HFFc6 (cell line): ENCODE measurements around the gene ROBO1. TPM values are rescaled to one million over a fixed set of nuclear protein-coding genes. Genes with fewer than 3 reads are reported as not detected.

Source experiments
- DNase-seq: peaks from one replicate; pipeline ENCODE4 v3.0.0-alpha.2; 2018
- H3K27ac Mint-ChIP-seq: 2 replicates; pipeline ENCODE4 v1.8.0; 2020; ENCODE audit warnings: mild to moderate bottlenecking, mixed read lengths
- H3K27me3 Mint-ChIP-seq: 2 replicates; pipeline ENCODE4 v1.8.0; 2021; ENCODE audit warnings: mild to moderate bottlenecking, moderate library complexity, mixed read lengths; ENCODE audit not compliant: insufficient read depth
- H3K36me3 Mint-ChIP-seq: 2 replicates; pipeline ENCODE4 v1.8.0; 2021; ENCODE audit warnings: low read depth, mixed read lengths
- H3K4me1 Mint-ChIP-seq: 2 replicates; pipeline ENCODE4 v1.8.0; 2020; ENCODE audit warnings: low read depth, mixed read lengths
- H3K4me3 Mint-ChIP-seq: 2 replicates; pipeline ENCODE4 v1.8.0; 2020; ENCODE audit warnings: mild to moderate bottlenecking, moderate library complexity, mixed read lengths
- H3K9me3 Mint-ChIP-seq: 2 replicates; pipeline ENCODE4 v1.8.0; 2020; ENCODE audit warnings: mild to moderate bottlenecking, mixed read lengths
- CTCF ChIP-seq: fragments of 200-600 bp; sonication (generic); IDR thresholded peaks from 2 replicates; pipeline ENCODE4 v1.5.0; 2021; ENCODE audit warnings: antibody characterized with exemption, mild to moderate bottlenecking
- total RNA-seq, 6 experiments: library from RNA; stranded (reverse); fragmentation: NEBNext Ultra II Directional; extraction: Animal tissue kit (Norgen Biotek cat#: 25700); gene quantifications; 2 replicates in 1 of 6; 3 replicates in 5 of 6; pipeline ENCODE4 v1.2.3, GENCODE V29; 2021

ROBO1 gene
- total RNA-seq, 6 experiments from 2014 or later, result 38.7 to 51.3 (median 41.7) TPM

- Mint-ChIP-seq H3K4me1 (peaks cover 12% of the 10 kb centered on the region), H3K36me3 (peaks cover 12% of the 10 kb centered on the region), H3K9me3 (no peaks in the 10 kb centered on the region), H3K4me3 (no peak overlapping the region), H3K27ac (peak overlapping the region; percentile 10; the same call in 1 of the 2 replicates), H3K27me3 (no peaks in the 10 kb centered on the region; the same call in 1 of the 2 replicates)
- DNase-seq, result peak; percentile 43
- TF ChIP-seq CTCF, result no peak
These were observed 1163.5 kb downstream of the ROBO1 start for GRCh38 chr3:78604341-78604740.

GRCh38 chr3:78601249-78601648 lies 1166.5 kb downstream of the ROBO1 start:
- H3K27me3 Mint-ChIP-seq, result no peaks in the 10 kb centered on the region; the same call in 1 of the 2 replicates
- H3K4me1 Mint-ChIP-seq, result peaks cover 12% of the 10 kb centered on the region
- DNase-seq, result no peak
- H3K4me3 Mint-ChIP-seq, result no peak overlapping the region
- no peak overlapping the region for H3K27ac Mint-ChIP-seq
- peaks cover 4% of the 10 kb centered on the region for H3K36me3 Mint-ChIP-seq
- no peak for TF ChIP-seq CTCF
- H3K9me3 Mint-ChIP-seq, result no peaks in the 10 kb centered on the region

GRCh38 chr3:78589778-78590177 lies 1178.0 kb downstream of the ROBO1 start:
- Mint-ChIP-seq H3K27ac (no peak overlapping the region), H3K36me3 (no peaks in the 10 kb centered on the region), H3K27me3 (peaks cover 6% of the 10 kb centered on the region; the same call in 1 of the 2 replicates), H3K4me1 (no peaks in the 10 kb centered on the region), H3K4me3 (no peak overlapping the region), H3K9me3 (no peaks in the 10 kb centered on the region)
- no peak for DNase-seq
- no peak for TF ChIP-seq CTCF

GRCh38 chr3:78588906-78589621 lies 1178.7 kb downstream of the ROBO1 start:
- H3K9me3 Mint-ChIP-seq, result no peaks in the 10 kb centered on the region
- no peak overlapping the region for H3K27ac Mint-ChIP-seq
- H3K4me1 Mint-ChIP-seq, result no peaks in the 10 kb centered on the region
- H3K4me3 Mint-ChIP-seq, result no peak overlapping the region
- H3K36me3 Mint-ChIP-seq, result no peaks in the 10 kb centered on the region
- TF ChIP-seq CTCF, result no peak
- DNase-seq, result no peak
- H3K27me3 Mint-ChIP-seq, result peaks cover 6% of the 10 kb centered on the region; the same call in 1 of the 2 replicates

GRCh38 chr3:78580681-78581080 lies 1187.1 kb downstream of the ROBO1 start:
- H3K27me3 Mint-ChIP-seq, result peaks cover 2% of the 10 kb centered on the region
- H3K36me3 Mint-ChIP-seq, result no peaks in the 10 kb centered on the region
- no peak for DNase-seq
- no peak overlapping the region for H3K4me3 Mint-ChIP-seq
- H3K27ac Mint-ChIP-seq, result no peak overlapping the region
- TF ChIP-seq CTCF, result no peak
- no peaks in the 10 kb centered on the region for H3K9me3 Mint-ChIP-seq
- H3K4me1 Mint-ChIP-seq, result no peaks in the 10 kb centered on the region; the same call in 1 of the 2 replicates
